HG03196 (cell line): ENCODE data around the gene IGFBP2.
A peak's percentile ranks its signal among the peaks of the same experiment; 100 is the strongest.
"Not testable (repeated sequence)": the region's sequence is repeated elsewhere in the genome, so short reads cannot be mapped to it uniquely, and the experiment has no call there.

Experiments
- ATAC-seq: cut with Tn5 transposase; IDR thresholded peaks from one replicate; pipeline ENCODE4 v1.9.1; 2021; ENCODE audit not compliant: unreplicated experiment

The IGFBP2 gene, protein sequence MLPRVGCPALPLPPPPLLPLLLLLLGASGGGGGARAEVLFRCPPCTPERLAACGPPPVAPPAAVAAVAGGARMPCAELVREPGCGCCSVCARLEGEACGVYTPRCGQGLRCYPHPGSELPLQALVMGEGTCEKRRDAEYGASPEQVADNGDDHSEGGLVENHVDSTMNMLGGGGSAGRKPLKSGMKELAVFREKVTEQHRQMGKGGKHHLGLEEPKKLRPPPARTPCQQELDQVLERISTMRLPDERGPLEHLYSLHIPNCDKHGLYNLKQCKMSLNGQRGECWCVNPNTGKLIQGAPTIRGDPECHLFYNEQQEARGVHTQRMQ

GRCh38 chr2:216632952-216633615 lies at the start of gene IGFBP2:
Gene IGFBP2 (plus strand): TSS chr2:216633420. CDS start chr2:216633524, 104 bp downstream.
- no peak for ATAC-seq

- no peak for ATAC-seq
These were observed 49.6 kb upstream of the IGFBP2 start for GRCh38 chr2:216583606-216584005.

DNA sequence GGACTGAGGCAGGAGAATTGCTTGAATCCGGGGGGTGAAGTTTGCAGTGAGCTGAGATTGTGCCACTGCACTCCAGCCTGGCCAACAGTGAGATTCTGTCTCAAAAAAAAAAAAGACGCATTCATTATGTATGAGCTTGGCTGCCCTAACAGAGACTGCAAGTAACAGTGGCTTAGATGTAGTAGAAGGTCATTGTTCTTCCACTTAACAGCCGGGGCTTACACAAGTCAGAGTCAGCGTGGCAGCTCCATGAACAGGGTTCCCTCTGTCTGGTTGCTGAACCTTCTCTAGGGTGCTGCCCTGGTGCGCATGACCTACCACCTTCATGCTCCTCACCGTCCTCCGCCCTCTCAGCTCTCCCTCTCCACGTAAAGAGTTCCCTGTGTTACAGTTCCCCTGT lies 49.1 kb upstream of the IGFBP2 start:
- no peak for ATAC-seq

- no peak for ATAC-seq
These were observed 47.8 kb upstream of the IGFBP2 start for GRCh38 chr2:216585441-216585840.

- ATAC-seq, result no peak
These were observed 44.1 kb upstream of the IGFBP2 start for GRCh38 chr2:216588861-216589710.

- ATAC-seq, result no peak
These were observed 43.4 kb upstream of the IGFBP2 start for GRCh38 chr2:216589791-216590190.

DNA sequence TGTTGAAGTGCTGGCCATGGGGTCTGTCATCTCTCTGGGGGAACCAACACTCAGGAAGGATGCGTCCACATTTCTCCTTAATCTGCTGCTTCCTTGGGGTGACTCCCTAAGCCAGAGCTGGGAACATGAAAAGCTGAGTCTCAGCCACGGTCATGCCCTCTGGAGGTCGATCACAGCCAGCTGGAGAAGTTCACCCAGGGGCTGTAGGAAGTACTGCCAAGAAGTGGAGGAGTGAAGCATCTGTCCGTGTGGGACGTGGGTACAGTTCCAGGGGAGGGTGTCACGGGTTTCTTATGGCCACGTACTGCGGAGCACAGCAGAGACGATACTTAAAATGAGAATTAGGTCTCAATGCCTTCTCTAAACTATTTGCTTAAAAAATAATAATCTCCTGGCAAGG lies 42.4 kb upstream of the IGFBP2 start:
- no peak for ATAC-seq

GRCh38 chr2:216591480-216591879 lies 41.7 kb upstream of the IGFBP2 start:
- no peak for ATAC-seq

GRCh38 chr2:216594081-216594480 lies 39.1 kb upstream of the IGFBP2 start:
- no peak for ATAC-seq

DNA sequence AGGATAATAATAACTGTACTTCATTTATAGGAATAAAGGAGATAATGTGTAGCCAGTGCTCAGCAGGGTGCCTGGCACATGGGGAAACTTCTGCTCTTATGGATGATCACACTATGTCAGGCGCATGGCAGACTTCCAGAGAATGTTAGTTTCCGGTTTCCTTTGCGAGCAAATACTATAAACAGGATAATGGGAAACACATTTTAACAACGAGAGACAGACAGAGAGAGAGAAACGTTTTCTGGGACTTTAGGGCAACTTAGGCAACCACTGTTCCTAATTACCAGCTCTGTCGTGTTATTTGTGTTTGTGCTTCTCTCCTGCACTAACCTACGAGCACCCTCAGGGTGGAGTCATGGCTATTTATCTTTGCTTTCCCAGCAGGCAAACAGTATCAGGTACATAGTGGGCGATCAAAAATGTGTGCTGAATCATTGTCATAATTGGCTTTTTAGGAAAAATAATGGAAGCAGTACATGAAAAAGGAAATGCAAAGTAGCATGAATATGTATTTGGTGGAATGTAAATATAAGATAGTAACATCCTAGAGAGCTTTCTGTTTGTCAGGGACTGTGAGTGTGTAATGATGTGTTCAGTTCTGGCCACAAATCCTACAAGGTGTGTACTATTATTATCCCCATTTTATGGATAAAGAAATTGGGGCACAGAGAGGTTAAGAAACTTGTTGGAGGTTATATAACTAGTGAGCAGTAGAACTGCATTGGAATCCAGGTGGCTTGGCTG lies 36.8 kb upstream of the IGFBP2 start:
- ATAC-seq, result no peak

DNA sequence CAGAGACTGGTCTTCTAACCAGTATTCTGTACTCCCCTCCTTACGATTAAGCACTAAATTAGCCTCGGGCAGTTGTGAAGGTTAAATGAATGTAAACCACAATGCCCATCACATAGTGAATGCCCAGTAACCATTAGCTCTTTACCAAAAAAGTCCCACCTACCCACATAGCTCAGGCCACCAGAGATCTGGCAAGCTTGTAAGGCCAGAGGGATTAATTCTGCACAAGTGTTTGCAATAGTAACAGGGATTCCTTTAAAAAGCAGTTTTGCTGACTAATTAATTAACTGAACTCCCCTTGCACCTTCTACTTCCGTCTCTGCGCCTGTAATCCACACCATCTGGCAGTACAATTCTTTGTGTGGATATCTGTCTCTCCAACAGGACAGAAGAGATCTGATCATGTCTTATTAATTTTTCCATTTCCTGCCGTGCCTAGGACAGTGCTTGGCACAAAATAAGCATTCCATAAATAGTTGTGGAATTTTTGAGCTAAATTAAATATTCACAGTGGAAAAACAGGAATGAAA lies 36.2 kb upstream of the IGFBP2 start:
- no peak for ATAC-seq

GRCh38 chr2:216597825-216598224 lies 35.4 kb upstream of the IGFBP2 start:
- ATAC-seq, result not testable (repeated sequence)

- no peak for ATAC-seq
These were observed 31.4 kb upstream of the IGFBP2 start for GRCh38 chr2:216601632-216602409.

DNA sequence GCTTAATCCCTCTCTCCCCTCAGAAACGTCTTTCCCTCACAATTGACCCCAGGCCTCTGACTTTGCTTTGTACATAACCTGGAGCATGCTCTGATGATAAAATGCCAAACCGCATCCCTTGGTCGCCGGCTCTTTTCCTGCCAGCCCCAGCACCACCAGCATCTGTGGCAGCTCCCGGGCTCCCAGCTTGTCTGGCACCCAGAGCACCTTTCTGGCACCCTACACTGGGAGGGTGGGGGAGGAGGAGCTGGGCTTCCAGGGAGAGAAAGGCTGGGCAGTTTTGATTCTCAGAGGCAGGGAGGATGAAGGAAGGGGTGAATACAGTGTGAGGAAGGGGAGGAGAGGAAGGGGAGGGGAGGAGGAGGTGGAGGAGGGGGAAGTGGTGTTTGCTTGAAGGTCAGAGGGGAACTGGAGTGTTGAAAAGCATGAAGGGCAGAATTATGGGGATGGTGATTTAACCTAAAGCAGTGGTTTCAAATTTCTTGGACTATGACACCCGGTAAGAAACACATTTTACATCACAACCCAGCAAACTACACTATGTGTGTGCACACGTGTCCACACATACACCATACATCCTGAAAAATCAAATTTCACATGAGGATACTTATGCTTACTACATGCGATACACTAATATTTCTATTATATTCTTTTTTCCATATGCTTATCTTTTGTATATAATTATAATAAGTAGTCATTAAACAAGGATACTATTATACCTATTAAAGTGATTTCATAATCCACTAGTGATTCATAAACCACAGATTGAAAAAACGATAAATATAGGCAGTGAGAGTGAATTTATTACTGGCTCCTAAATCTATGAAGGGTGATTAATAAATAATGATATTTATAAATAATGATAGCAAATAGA lies 30.0 kb upstream of the IGFBP2 start:
- ATAC-seq, result no peak

- ATAC-seq, result no peak
These were observed 29.4 kb upstream of the IGFBP2 start for GRCh38 chr2:216603884-216604245.

- ATAC-seq, result no peak
These were observed 28.8 kb upstream of the IGFBP2 start for GRCh38 chr2:216604458-216604857.

GRCh38 chr2:216606551-216607276 lies 26.5 kb upstream of the IGFBP2 start:
- peak; percentile 93 for ATAC-seq

GRCh38 chr2:216607277-216607560 lies 26.0 kb upstream of the IGFBP2 start:
- ATAC-seq, result no peak

- ATAC-seq, result no peak
These were observed 24.7 kb upstream of the IGFBP2 start for GRCh38 chr2:216608525-216608924.
